ENCODE data around the gene MICU1. TPM values are rescaled to one million over a fixed set of nuclear protein-coding genes. Genes with fewer than 3 reads are reported as not detected.

The MICU1 gene
- total and polyA plus RNA-seq, 8 donors = 9.4 to 21.7 (median 12.6) TPM

DNA sequence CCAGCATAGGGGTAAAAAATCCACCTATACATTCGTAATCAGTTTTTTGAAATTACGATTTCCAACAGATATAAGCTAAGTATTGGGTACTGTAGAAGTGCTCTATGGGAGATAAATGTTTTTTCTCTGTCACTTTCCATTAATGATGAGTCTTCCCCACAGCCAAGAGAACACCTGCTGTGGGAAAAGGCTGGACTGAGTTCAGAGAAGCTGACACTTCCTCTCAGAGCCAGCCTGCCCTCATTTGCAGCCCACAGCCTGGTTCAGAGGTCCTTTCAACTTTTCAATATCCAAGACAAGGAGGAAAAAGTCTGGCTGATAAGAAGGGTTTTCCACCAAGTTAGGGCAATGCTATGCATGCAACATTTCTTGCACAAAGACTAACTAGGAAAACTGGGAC, 206.6 kb downstream of the MICU1 start:
- intact Hi-C loops (cut with DNase I) = no loop called here
- no peak for FAIRE-seq
- 92 to 95% methylated on average over 2 of the region's 2 CpGs for WGBS, 2 donors
- peaks cover 0 to 5% (median 0%) of the 10 kb centered on the region in 3 donors for H3K36me3 ChIP-seq
- TF ChIP-seq, protein P1, sequence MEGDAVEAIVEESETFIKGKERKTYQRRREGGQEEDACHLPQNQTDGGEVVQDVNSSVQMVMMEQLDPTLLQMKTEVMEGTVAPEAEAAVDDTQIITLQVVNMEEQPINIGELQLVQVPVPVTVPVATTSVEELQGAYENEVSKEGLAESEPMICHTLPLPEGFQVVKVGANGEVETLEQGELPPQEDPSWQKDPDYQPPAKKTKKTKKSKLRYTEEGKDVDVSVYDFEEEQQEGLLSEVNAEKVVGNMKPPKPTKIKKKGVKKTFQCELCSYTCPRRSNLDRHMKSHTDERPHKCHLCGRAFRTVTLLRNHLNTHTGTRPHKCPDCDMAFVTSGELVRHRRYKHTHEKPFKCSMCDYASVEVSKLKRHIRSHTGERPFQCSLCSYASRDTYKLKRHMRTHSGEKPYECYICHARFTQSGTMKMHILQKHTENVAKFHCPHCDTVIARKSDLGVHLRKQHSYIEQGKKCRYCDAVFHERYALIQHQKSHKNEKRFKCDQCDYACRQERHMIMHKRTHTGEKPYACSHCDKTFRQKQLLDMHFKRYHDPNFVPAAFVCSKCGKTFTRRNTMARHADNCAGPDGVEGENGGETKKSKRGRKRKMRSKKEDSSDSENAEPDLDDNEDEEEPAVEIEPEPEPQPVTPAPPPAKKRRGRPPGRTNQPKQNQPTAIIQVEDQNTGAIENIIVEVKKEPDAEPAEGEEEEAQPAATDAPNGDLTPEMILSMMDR (IDR thresholded peaks at IDR 0.05) = no peak
- H3K9me3 ChIP-seq = no peaks in the 10 kb centered on the region
- ATAC-seq = no peak
- no peak overlapping the region for H3K4me3 ChIP-seq
- H3K4me1 ChIP-seq = no peaks in the 10 kb centered on the region
- no peaks in the 10 kb centered on the region for H3K27me3 ChIP-seq
- H3K27ac ChIP-seq = no peak overlapping the region
- DNase-seq = no peak

DNA sequence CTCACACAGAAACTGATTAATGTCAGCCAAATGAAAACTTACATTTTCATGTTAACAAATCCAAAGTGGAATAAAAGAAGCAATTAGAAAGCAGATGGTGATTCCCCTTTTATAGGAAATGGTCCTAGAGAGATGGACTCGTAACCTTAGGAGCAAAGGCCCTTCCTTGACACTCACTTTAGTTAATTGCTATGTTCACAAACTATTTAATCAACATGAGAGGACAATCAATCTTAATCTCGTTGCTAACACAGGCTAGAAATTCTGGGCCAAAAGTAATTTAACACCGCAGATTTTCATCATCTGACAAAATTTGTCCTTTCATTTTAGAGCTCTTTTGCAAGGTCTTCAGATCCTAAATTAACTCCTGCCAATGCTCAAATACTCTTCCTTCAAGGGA, 207.2 kb downstream of the MICU1 start:
- ATAC-seq = no peak
- no peaks in the 10 kb centered on the region for H3K27me3 ChIP-seq
- WGBS, 2 donors = 43 to 51% methylated on average over 3 of the region's 3 CpGs
- H3K36me3 ChIP-seq = peaks cover 0 to 5% (median 0%) of the 10 kb centered on the region in 3 donors
- TF ChIP-seq, protein P1 (IDR thresholded peaks at IDR 0.05) = no peak
- DNase-seq = no peak
- H3K4me1 ChIP-seq = no peaks in the 10 kb centered on the region
- intact Hi-C loops (cut with DNase I) = no loop called here
- no peak for FAIRE-seq
- H3K27ac ChIP-seq = no peak overlapping the region
- no peak overlapping the region for H3K4me3 ChIP-seq
- H3K9me3 ChIP-seq = no peaks in the 10 kb centered on the region

DNA sequence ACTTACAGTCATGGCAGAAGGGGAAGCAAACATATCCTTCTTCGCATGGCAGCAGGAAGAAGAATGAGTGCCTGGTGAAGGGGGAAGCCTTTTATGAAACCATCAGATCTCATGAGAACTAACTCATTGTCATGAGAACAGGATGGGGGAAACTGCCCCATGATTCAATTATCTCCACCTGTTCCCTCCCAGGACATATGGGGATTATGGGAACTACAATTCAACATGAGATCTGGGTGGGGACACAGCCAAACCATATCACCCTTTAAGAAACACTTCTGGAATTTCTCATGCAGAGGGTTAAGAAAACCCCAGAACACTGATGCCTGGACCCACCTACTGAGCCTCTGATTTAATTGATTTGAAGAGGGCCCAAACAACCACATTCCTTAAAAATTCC, 207.9 kb downstream of the MICU1 start:
- WGBS, 2 donors = 43 to 56% methylated on average over 1 of the region's 1 CpG

DNA sequence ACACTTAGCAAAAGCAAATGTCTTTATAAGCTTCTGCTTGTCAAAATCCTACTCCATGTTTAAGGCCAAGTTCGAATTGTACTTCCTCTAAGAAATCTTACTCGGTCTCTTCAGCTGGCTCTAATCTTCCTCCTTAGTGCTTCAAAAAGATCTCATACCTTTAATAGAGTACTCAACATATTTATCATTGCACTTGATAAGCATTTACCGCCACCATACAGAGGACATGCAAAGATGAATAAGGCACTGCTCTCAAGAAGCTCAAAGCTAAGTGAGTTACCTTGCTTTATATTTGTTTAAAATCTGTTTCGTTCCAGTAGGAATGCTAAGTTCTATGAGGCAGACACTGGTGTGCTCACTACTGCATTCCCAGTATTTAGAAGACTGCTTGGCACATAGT, 209.2 kb downstream of the MICU1 start:
- no peak for ATAC-seq
- 88 to 91% methylated on average over 4 of the region's 4 CpGs for WGBS, 2 donors
- intact Hi-C loops (cut with DNase I) = no loop called here
- FAIRE-seq = no peak
- TF ChIP-seq, protein P1 (IDR thresholded peaks at IDR 0.05) = no peak
- Histone ChIP-seq H3K36me3 (no peaks in the 10 kb centered on the region), H3K27ac (no peak overlapping the region), H3K27me3 (no peaks in the 10 kb centered on the region), H3K4me1 (no peaks in the 10 kb centered on the region), H3K9me3 (no peaks in the 10 kb centered on the region), H3K4me3 (no peak overlapping the region)
- no peak for DNase-seq

More for the DNA sequence above, 207.9 kb downstream of the MICU1 start:
- FAIRE-seq (no peak), DNase-seq (no peak), ATAC-seq (no peak)
- TF ChIP-seq, protein P1 (IDR thresholded peaks at IDR 0.05) = no peak
- intact Hi-C loops (cut with DNase I) = no loop called here
- H3K27me3 ChIP-seq = no peaks in the 10 kb centered on the region
- peaks cover 0 to 5% (median 0%) of the 10 kb centered on the region in 3 donors for H3K36me3 ChIP-seq
- no peak overlapping the region for H3K27ac ChIP-seq
- no peaks in the 10 kb centered on the region for H3K4me1 ChIP-seq
- no peak overlapping the region for H3K4me3 ChIP-seq
- H3K9me3 ChIP-seq = no peaks in the 10 kb centered on the region

DNA sequence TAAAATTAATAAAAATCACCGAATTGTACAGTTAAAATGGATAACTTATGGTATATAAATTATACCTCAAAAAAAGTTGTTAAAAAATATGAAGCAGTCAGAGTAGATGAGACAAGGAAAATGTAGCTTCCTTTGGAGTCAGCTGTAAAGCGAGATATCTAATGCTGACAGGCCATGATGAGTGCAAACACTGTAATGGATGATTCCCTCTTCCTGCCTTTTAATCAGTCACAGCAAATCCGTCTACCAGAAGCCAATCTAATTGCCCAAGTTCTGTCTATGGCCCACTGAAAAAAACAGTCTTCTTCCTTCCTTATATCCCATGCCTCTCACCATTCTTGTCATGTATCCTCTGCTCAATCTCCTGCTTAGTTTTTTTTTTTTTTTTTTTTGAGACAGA, 211.2 kb downstream of the MICU1 start:
- Histone ChIP-seq H3K36me3 (no peaks in the 10 kb centered on the region), H3K4me1 (no peaks in the 10 kb centered on the region), H3K4me3 (no peak overlapping the region), H3K27ac (no peak overlapping the region), H3K9me3 (no peaks in the 10 kb centered on the region), H3K27me3 (no peaks in the 10 kb centered on the region)
- ATAC-seq (no peak), FAIRE-seq (no peak), DNase-seq (no peak)
- TF ChIP-seq, protein P1 (IDR thresholded peaks at IDR 0.05) = no peak
- intact Hi-C loops (cut with DNase I) = no loop called here
- WGBS, 2 donors = 94 to 96% methylated on average over 3 of the region's 3 CpGs
